HepG2 (cell line): Measurements from ENCODE around the gene NARS2. TPM values are rescaled to one million over a fixed set of nuclear protein-coding genes. Genes with fewer than 3 reads are reported as not detected.

Experiments used
- AGO2 ChIP-seq: fragments of 200-400 bp; formaldehyde crosslinking; optimal IDR thresholded peaks from 2 replicates; pipeline ENCODE3; 2017; ENCODE audit warnings: mild to moderate bottlenecking, low read depth, low read length, moderate library complexity
- AHR ChIP-seq: IDR thresholded peaks from 2 replicates; pipeline ENCODE4 v1.6.1; 2018; ENCODE audit warnings: missing genetic modification reagents, missing compliant biosample characterization
- BRD4 ChIP-seq: sonication (generic); formaldehyde crosslinking; IDR thresholded peaks from 2 replicates; pipeline ENCODE4 v1.4.0; 2020; ENCODE audit warnings: missing genetic modification reagents
- BRF2 ChIP-seq: sonication (generic); formaldehyde crosslinking; IDR thresholded peaks from 2 replicates; pipeline ENCODE4 v1.8.1; 2022; ENCODE audit warnings: mild to moderate bottlenecking, missing genetic modification reagents
- CHD2 ChIP-seq: IDR thresholded peaks from 2 replicates; pipeline ENCODE4 v1.6.1; 2011; ENCODE audit warnings: low read depth, low read length, improper control_type of control experiment
- ELF1 ChIP-seq: sonication (generic); formaldehyde crosslinking; IDR thresholded peaks from 2 replicates; pipeline ENCODE4 v1.4.0; 2020; ENCODE audit warnings: missing genetic modification reagents
- HMG20A ChIP-seq: IDR thresholded peaks from 2 replicates; pipeline ENCODE4 v1.6.1; 2016; ENCODE audit warnings: borderline replicate concordance
- HNF1B ChIP-seq: sonication (generic); formaldehyde crosslinking; IDR thresholded peaks from 2 replicates; pipeline ENCODE4 v1.5.1; 2020; ENCODE audit warnings: mild to moderate bottlenecking, moderate library complexity, missing genetic modification reagents
- IRX3 ChIP-seq: sonication (generic); formaldehyde crosslinking; IDR thresholded peaks from 2 replicates; pipeline ENCODE4 v1.8.1; 2023; ENCODE audit warnings: mild to moderate bottlenecking, low read depth, missing genetic modification reagents, borderline replicate concordance
- KLF9 ChIP-seq: IDR thresholded peaks from 2 replicates; pipeline ENCODE4 v1.6.1; 2016; ENCODE audit warnings: low read depth
- NKX3-1 ChIP-seq: sonication (generic); formaldehyde crosslinking; IDR thresholded peaks from 2 replicates; pipeline ENCODE4 v1.5.0; 2020; ENCODE audit warnings: missing genetic modification reagents
- PAF1 ChIP-seq: IDR thresholded peaks from 2 replicates; pipeline ENCODE4 v1.6.1; 2016; ENCODE audit warnings: missing genetic modification reagents, missing compliant biosample characterization
- POLR2AphosphoS2 ChIP-seq: IDR thresholded peaks from 2 replicates; pipeline ENCODE4 v1.6.1; 2011; ENCODE audit warnings: low read depth, low read length, improper control_type of control experiment
- REL ChIP-seq: sonication (generic); formaldehyde crosslinking; conservative IDR thresholded peaks from 2 replicates; pipeline ENCODE4 v1.8.0; 2022; ENCODE audit warnings: mild to moderate bottlenecking, missing genetic modification reagents, moderate library complexity
- RFX5 ChIP-seq: IDR thresholded peaks from 2 replicates; pipeline ENCODE4 v1.6.1; 2011; ENCODE audit warnings: low read depth, low read length, improper control_type of control experiment
- RNF219 ChIP-seq: sonication (generic); formaldehyde crosslinking; IDR thresholded peaks from 2 replicates; pipeline ENCODE4 v1.5.0; 2020; ENCODE audit warnings: mild to moderate bottlenecking, missing genetic modification reagents
- SAFB2 ChIP-seq: sonication (generic); formaldehyde crosslinking; IDR thresholded peaks from 2 replicates; pipeline ENCODE4 v1.5.1; 2020; ENCODE audit warnings: missing genetic modification reagents, low read depth, mild to moderate bottlenecking, borderline replicate concordance
- SMC3 ChIP-seq: IDR thresholded peaks from 2 replicates; pipeline ENCODE4 v1.6.1; 2011; ENCODE audit warnings: low read length, improper control_type of control experiment
- TBX3 ChIP-seq: fragments of 450-650 bp; IDR thresholded peaks from 2 replicates; pipeline ENCODE4 v1.6.1; 2017; ENCODE audit warnings: antibody characterized with exemption, mild to moderate bottlenecking, inconsistent platforms, borderline replicate concordance
- TCF7 ChIP-seq: sonication (generic); IDR thresholded peaks from 2 replicates; pipeline ENCODE4 v1.6.1; 2016; ENCODE audit warnings: antibody characterized with exemption, low read depth
- ZBTB14 ChIP-seq: sonication (generic); formaldehyde crosslinking; IDR thresholded peaks from 2 replicates; pipeline ENCODE4 v1.4.0; 2020; ENCODE audit warnings: missing genetic modification reagents
- ZNF256 ChIP-seq: sonication (generic); formaldehyde crosslinking; conservative IDR thresholded peaks from 2 replicates; pipeline ENCODE4 v1.4.0; 2020; ENCODE audit warnings: missing genetic modification reagents
- ZNF451 ChIP-seq: sonication (generic); formaldehyde crosslinking; IDR thresholded peaks from 2 replicates; pipeline ENCODE4 v1.5.0; 2020; ENCODE audit warnings: mild to moderate bottlenecking, missing genetic modification reagents
- ZNF605 ChIP-seq: sonication (generic); formaldehyde crosslinking; IDR thresholded peaks from 2 replicates; pipeline ENCODE4 v1.8.0; 2022; ENCODE audit warnings: mild to moderate bottlenecking, missing genetic modification reagents
- ZNF619 ChIP-seq: sonication (generic); formaldehyde crosslinking; IDR thresholded peaks from 2 replicates; pipeline ENCODE4 v1.4.0; 2020; ENCODE audit warnings: mild to moderate bottlenecking, missing genetic modification reagents
- ZNF83 ChIP-seq: sonication (generic); formaldehyde crosslinking; IDR thresholded peaks from 2 replicates; pipeline ENCODE4 v1.4.0; 2020; ENCODE audit warnings: missing genetic modification reagents, mild to moderate bottlenecking, borderline replicate concordance
- polyA plus RNA-seq, 8 experiments: library from polyadenylated mRNA; depleted of rRNA in 3 of 8; stranded (reverse) in 7 of 8; unstranded in 1 of 8; fragments of >200 nt; fragmentation: Illumina TruSeq in 4 of 8; extraction: Trizol in 4 of 8; gene quantifications; 2 replicates each; pipeline versions ENCODE4 v1.2.1 to v1.2.3, GENCODE V29; 2011 to 2016; ENCODE audit warnings: low read depth in 4 of 8, missing spikeins in 1 of 8, mixed read lengths in 1 of 8; ENCODE audit not compliant: insufficient read depth in 1 of 8
- total RNA-seq, 5 experiments: library from RNA; depleted of rRNA; stranded (reverse); fragments of >200 nt; fragmentation: Illumina TruSeq; extraction: Trizol; gene quantifications; 2 replicates each; pipeline ENCODE4 v1.2.3, GENCODE V29; 2016; ENCODE audit warnings: low read depth in 1 of 5

NARS2 gene
- total and polyA plus RNA-seq, 2 of the 13 experiments (the other 11 are each of a cell fraction or from before 2014, with no cell fraction given): 45.9 to 65.0 TPM

DNA sequence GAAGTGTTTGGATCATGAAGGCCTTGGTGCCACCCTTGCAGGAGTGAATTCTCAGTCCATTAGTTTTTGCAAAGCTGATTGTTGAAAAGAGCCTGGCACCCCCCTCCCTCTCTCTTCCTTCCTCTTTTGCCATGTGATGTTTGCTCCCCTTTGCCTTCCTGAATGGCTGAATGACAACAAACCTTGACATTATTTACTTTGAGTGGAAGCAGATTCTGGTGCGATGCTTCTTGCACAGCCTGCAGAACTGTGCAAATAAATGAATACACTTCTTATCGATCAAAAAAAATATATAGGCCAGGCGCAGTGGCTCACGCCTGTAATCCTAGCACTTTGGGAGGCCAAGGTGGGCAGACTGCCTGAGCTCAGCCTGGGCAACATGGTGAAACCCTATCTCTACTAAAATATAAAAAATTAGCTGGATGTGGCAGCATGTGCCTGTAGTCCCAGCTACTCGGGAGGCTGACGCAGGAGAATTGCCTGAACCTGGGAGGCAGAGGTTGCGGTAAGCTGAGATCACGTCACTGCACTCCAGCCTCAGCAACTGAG lies 2.0 kb upstream of the NARS2 start (continued):
- TF ChIP-seq BRD4 (no peak), ZNF451 (no peak), AGO2 (no peak), RFX5 (no peak), SMC3 (no peak), ZNF256 (CRISPR knock-in tag) (no peak), IRX3 (no peak), REL (CRISPR knock-in tag) (no peak), HNF1B (CRISPR knock-in tag) (peak; percentile 74), KLF9 (CRISPR knock-in tag) (no peak), POLR2AphosphoS2 (no peak), AHR (CRISPR knock-in tag) (no peak; the same call in 1 of the 2 replicates), ZNF619 (CRISPR knock-in tag) (no peak), NKX3-1 (CRISPR knock-in tag) (no peak), TCF7 (peak; percentile 66), PAF1 (CRISPR knock-in tag) (no peak), ZBTB14 (no peak), ELF1 (CRISPR knock-in tag) (peak; percentile 74), TBX3 (peak; percentile 23; the same call in 1 of the 2 replicates), ZNF605 (CRISPR knock-in tag) (peak; percentile 87), BRF2 (CRISPR knock-in tag) (no peak), SAFB2 (CRISPR knock-in tag) (no peak), RNF219 (CRISPR knock-in tag) (no peak), HMG20A (CRISPR knock-in tag) (peak; percentile 61; the same call in 1 of the 2 replicates), CHD2 (no peak), ZNF83 (CRISPR knock-in tag) (no peak)
